Prostate gland (tissue), 2 donors: ENCODE results near the gene TCERG1L.

Experiments used
- POLR2A ChIP-seq: fragments of 450-650 bp; IDR thresholded peaks from one replicate; pipeline ENCODE4 v1.6.1; 2016; ENCODE audit warnings: antibody characterized with exemption, mild to moderate bottlenecking
- POLR2AphosphoS5 ChIP-seq: sonication (generic); formaldehyde crosslinking; IDR thresholded peaks from one replicate; pipeline ENCODE4 v1.6.1; 2017; ENCODE audit warnings: antibody characterized with exemption
- TF ChIP-seq, protein P1 (sequence below), 4 experiments: fragments of 200-600 bp in 2 of 4; fragments of 450-650 bp in 2 of 4; sonication (generic) in 2 of 4; IDR thresholded peaks; 1 replicate in 3 of 4; 2 replicates in 1 of 4; pipeline ENCODE4 v1.5.1; 2016 to 2019; ENCODE audit warnings: antibody characterized with exemption in 4 of 4, mild to moderate bottlenecking in 2 of 4, moderate library complexity in 2 of 4

DNA sequence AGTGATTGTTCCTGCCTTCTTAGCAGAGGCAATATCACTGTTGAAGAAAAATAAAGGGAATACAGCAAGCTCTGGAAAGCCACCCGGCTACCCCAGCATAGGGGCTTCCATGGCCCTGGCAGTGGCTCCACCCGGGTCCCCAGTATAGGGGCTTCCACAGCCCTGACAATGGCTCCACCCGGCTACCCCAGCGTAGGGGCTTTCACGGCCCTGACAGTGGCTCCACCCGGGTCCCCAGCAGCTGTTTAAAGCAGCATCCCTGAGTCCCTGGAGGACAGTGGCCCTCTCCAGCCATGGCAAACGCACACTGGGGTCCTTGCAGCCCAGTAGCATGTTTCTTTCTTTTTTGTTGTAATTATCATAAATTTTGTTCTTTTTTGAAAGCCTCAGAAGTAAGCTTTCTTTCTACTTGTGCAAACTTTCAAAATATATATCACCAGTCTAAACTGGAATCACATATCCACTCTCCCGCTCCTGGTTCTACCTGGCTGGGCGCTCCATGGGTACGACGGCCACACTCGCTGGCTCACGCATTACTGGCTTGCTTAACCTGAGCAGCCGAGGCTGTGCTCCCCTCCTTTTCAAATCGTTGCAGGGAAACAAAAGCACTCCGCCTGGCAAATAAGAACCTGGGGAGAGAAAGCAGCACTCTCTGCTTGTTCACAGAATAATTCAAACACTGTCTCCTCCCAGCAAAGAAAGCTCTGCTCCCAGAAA lies 62.1 kb downstream of the TCERG1L start:
- TF ChIP-seq POLR2A: no peak
- TF ChIP-seq, protein P1, sequence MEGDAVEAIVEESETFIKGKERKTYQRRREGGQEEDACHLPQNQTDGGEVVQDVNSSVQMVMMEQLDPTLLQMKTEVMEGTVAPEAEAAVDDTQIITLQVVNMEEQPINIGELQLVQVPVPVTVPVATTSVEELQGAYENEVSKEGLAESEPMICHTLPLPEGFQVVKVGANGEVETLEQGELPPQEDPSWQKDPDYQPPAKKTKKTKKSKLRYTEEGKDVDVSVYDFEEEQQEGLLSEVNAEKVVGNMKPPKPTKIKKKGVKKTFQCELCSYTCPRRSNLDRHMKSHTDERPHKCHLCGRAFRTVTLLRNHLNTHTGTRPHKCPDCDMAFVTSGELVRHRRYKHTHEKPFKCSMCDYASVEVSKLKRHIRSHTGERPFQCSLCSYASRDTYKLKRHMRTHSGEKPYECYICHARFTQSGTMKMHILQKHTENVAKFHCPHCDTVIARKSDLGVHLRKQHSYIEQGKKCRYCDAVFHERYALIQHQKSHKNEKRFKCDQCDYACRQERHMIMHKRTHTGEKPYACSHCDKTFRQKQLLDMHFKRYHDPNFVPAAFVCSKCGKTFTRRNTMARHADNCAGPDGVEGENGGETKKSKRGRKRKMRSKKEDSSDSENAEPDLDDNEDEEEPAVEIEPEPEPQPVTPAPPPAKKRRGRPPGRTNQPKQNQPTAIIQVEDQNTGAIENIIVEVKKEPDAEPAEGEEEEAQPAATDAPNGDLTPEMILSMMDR (IDR thresholded peaks at IDR 0.05): no peak
- no peak for TF ChIP-seq POLR2AphosphoS5
